ENCODE data around the gene GLIPR1L2.
A peak's percentile ranks its signal among the peaks of the same experiment; 100 is the strongest.
"Not testable (repeated sequence)": the region's sequence is repeated elsewhere in the genome, so short reads cannot be mapped to it uniquely, and the experiment has no call there.

The GLIPR1L2 gene

DNA sequence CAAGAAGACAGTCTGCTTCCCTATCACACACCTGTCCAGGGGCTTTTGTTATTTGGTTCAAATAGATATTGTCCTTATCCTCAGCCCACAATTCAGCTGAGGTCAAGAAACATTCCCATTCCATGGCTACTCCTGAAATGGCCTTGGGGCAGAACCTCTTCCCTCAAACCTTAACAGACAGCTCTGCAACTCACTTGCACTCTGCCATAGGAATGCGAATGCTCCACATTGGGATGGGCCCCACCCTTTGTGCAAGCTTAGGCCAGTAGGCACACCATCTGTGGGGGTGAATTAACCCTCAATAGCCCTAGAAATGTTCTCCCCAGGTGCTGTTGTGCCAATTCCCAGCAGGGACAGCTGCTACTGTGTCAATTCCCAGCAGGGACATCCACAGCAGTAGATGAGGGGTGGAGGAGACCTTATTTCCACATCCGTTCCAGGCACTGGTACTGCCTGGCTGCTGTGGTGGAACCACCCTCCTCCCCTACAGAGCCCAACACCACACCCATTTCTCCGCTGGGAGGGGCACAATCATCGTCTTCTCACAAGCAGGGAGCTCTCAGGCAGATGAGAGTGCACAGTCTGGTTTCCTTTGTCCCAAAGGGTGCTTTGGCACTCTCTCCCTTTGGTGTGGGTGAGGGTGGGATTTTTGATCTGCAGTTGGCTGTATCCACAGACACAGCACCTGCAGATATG is 47.3 kb downstream of the GLIPR1L2 start:
- no peak for DNase-seq

DNA sequence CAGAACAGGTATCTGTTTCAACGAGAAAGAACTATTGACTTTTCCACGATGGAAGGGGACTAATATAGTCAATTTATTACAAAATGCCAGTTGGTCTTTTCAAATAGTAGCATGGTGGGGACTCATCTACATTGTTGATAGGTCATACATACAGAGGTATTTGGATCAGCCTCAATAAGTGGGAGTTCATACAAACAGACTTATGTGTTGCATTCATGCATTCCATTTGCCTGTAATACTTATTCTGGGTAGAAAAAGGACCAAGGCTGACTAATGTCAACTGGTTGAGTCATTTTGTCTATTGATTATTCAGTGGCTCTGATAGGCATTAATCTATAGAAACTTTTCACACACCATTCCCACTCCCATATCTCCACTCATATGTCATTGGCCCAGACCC is 48.2 kb downstream of the GLIPR1L2 start:
- DNase-seq: peak; percentile 27

DNA sequence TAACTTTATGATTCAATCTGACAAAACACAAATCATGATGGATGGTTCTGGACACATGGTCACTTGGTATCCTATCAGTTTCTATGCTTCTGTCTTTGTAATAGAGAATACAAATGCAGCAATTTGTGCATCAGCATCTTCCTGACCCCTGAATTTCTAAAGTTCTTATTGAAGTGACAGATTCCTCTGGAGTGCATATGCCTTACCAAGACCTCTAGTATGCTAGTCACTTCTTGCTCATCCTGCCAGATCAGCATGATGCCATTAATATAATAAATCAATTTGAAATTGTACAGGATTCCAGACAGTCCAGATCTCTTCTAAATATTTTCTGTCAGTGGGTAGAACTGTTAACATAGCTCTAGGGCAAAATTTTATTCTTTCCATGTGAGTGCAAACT is 49.0 kb downstream of the GLIPR1L2 start:
- peak; percentile 34 for DNase-seq

DNA sequence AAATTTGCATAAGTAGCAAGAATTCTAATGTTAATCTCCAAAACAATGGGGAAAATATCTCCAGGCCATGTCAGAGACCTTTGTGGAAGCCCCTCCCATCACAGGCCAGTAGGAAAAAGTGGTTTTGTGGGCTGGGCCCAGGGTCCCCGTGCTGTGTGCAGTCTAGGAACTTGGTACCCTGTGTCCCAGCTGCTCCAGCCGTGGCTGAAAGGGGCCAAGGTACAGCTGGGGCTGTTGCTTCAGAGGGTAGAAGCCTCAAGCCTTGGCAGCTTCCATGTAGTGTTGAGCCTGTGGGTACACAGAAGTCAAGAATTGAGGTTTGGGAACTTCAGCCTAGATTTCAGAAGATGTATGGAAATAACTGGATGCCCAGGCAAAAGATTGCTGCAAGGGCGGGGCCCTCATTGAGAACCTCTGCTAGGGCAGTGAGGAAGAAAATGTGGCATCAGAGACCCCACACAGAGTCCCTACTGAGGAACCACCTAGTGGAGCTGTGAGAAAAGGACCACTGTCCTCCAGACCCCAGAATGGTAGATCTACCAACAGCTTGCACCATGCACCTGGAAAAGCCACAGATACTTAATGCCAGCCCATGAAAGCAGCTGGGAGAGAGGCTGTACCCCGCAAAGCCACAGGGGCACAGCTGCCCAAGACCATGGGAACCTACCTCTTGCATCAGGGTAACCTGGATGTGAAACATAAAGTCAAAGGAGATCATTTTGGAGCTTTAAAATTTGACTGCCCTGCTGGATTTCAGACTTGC is 51.0 kb downstream of the GLIPR1L2 start:
- not testable (repeated sequence) for DNase-seq

DNA sequence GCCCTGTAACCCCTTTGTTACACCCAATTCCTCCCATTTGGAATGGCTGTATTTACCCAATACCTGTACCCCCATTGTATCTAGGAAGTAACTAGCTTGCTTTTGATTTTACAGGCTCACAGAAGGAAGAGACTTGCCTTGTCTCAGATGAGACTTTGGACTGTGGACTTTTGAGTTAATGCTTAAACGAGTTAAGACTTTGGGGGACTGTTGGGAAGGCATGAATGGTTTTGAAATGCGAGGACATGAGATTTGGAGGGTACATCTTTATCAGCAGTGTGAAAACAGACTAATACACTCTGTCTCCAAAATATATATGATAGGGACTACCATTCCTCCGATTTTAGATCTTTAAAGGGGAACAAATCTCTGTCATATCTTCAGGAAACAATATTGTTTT is 51.6 kb downstream of the GLIPR1L2 start:
- not testable (repeated sequence) for DNase-seq

DNA sequence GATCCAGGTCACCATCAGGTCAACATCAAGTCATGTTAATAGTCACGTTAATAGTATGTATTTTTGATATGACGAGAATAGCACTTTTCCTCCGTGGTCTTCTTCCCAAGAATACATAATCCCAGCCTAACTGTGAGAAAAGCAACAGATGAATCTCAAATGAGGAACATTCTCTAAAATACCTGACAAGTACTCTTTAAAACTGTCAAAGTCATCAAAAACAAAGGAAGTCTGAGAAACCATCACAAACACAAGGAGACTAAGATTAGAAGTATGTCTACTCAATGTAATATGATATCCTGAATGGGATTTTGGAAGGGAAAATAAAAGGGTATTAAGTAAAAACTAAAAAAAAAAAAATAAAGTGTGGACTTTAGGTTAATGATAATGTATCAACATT is 52.8 kb downstream of the GLIPR1L2 start:
- no peak for DNase-seq

DNA sequence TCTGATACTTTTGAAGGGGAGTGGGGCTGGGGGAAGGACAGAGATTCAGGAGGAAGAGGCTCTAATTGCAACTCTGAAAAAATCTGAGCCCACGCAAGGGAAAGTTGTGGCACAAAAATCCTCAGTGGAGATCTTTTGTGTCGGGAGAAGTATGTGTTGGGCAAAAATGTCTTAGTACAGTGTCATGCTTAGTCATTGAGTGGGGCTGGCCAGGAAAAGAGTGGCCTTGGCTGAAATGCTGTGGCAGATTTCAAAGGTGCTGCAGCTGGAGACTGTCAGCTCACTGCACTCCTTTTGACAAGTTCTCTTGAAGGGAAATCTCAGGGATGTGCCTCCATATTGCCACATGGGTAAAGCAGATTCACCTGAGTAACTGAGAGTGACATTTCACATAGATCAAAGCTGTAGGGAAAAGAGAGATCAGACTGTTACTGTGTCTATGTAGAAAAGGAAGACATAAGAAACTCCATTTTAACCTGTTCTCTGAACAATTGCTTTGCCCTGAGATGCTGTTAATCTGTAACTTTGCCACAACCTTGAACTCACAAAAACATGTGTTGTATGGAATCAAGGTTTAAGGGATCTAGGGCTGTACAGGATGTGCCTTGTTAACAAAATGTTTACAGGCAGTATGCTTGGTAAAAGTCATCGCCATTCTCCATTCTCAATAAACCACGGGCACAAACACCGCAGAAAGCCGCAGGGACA is 53.7 kb downstream of the GLIPR1L2 start:
- DNase-seq: peak; percentile 62

DNA sequence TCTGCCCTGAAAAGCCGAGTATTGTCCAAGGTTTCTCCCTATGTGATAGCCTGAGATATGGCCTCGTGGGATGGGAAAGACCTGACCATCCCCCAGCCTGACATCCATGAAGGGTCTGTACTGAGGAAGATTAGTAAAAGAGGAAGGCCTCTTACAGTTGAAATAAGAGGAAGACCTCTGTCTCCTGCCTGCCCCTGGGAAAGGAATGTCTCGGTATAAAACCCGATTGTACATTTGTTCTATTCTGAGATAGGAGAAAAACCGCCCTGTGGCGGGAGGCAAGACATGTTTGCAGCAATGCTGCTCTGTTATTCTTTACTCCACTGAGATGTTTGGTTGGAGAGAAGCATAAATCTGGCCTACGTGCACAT is 54.2 kb downstream of the GLIPR1L2 start:
- DNase-seq: not testable (repeated sequence)

DNA sequence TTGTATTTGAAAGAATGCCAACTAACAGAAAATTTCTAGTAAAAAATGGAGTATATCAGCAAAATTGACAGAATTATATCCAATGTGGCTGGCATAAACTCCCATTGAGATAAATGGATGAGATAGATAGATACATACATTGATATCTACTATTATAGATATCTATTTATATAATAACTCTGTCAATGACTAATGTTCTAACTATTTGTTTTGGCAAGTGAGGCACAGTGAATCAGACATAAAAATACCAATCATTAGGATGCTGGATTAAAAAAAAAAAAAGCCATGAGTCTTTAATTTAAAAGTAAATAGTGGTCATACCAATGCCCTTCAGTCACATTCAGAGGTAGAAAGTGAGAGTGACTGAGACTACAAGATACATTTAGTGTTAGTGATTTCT is 56.0 kb downstream of the GLIPR1L2 start:
- peak; percentile 91 for DNase-seq

DNA sequence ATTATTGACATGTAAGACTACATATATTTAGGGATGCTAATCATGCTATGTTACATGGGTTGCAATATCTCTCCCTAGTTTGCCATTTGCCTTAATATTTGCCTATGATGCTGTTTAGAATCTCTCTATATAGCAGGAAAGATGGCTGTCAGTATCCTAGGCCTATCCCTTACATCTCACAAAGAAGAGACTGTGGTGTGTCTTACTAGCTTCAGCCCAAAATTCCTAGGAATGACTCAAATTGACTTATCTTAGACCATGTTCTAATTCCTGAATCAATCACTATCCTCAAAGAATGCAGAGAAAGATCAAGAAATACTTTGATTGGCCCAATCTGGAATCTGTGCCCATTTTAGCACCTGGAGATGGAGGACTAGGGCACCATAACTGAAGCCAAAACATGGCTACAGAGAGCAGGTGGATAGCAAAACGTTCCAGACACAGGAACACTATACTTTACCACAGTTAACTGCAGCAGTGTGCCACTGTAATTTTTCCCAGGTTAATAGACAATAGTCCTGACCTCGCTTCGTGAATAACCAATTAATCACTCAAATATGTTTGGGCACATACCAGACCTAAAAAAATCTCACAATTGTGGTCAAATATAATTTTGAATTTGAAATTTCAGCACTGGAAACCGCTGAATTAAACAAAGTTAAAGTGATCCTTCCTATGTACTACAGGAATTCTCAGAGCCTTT is 57.0 kb downstream of the GLIPR1L2 start:
- DNase-seq: peak; percentile 43

DNA sequence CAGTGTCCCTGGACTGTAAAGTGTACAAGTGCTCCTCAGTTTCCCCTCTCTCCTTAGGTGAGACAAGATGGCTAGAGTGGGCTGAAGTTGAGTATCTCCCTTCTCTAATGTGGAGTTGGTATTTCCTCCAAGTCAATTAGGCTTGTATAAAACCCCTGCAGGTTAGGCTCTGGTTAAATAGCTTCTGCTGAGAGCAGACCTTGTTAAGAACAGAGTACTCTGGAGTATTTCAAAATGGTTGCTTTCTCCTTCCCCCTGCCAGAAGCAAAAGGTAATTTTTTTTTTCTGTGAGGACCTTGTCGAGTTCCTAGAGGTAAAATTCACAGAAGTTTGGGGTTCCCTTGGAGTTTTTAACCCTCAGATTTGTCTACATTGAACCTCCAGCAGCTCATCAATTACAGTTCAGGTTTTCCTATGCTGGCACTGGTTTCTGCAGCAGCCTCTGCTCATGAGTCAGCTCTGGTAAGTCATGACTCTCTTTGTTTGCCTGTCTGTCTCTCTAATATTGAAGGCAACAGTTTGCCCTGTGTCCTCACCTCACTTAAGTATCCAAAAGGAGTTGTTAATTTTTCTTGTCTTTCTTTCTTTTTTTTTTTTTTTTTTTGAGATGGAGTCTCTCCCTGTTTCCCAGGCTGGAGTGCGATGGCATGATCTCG is 61.9 kb downstream of the GLIPR1L2 start:
- DNase-seq: peak; percentile 60

DNA sequence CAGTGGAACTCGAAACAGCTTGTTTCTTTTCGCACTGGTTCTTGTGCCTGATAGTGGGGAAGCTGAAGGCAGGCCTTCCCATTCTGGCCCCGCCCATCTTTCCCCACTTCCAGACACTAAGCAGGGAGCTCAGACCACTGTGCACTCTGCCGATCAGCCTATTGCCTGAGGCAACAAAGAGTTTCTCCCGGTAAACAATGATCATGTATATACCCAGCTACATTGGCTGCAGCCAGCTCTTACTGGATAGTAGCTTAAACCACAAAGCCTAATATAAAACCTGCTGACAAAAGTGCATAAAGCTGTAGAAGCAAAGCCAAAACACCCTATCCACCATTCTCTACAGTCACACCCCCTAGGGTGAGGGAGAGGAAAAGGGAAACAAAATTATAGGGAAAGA is 65.0 kb downstream of the GLIPR1L2 start:
- DNase-seq: no peak

DNA sequence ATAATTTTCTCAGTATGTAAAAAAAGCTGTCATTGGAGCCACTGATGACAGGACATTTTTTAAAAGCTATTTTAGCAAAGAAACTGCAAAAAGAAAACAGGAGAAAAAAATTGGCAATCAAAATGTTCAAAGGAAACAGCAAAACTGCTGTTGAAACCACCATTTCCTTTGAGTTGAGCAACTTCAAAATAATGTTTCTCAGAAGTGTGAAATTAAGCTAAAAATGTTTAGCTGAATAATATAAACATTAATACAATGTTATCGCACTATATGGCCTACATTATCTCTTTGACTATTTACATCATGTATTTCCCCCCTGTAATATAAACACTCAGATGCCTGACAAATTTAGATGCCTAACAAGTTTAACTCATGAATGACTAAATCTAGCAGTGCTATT is 66.3 kb downstream of the GLIPR1L2 start:
- no peak for DNase-seq

DNA sequence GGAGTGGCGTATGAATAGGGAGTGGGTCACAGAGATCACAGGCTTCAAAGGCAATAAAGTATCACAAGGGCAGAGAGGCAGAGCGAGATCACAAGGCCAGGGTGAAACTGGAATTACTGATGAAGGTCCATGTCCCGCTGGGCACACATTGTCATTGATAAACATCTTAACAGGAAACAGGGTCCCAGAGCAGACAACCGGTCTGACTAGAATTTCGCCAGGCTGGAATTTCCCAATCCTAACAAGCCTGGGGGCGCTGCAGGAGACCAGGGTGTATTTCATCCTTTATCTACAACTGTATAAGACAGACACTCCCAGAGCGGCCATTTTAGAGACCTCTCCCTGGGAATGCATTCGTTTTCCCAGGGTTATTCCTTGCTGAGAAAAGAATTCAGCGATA is 67.0 kb downstream of the GLIPR1L2 start:
- DNase-seq: not testable (repeated sequence)

DNA sequence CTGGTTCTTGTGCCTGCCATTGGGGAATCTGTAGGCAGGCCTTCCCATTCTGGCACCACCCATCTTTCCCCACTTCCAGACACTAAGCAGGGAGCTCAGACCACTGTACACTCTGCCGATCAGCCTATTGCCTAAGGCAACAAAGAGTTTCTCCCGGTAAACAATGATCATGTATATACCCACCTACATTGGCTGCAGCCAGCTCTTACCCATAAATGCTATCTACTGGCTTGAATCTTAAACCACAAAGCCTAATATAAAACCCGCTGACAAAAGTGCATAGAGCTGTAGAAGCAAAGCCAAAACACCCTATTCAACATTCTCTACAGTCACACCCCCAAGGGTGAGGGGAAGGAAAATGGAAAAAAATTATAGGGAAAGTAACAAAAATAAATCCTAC is 68.9 kb downstream of the GLIPR1L2 start:
- DNase-seq: no peak

DNA sequence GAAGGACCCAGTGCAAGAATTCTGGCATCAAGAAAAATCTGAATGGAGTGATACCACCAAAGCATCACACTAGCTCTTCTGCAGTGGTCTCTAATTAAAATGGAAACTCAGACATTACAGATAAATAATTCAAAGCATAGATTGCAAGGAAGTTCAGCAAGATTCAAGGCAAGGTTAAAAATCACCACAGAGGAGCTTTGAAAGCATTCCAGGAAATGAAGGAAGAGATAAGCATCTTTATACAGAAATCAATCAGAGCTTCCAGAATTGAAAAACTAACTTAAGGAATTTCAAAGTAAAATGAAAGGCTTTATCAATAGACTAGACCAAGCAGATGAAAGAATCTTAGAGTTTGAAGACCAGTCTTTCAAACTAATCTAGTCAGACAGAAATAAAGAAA is 69.3 kb downstream of the GLIPR1L2 start:
- DNase-seq: no peak

DNA sequence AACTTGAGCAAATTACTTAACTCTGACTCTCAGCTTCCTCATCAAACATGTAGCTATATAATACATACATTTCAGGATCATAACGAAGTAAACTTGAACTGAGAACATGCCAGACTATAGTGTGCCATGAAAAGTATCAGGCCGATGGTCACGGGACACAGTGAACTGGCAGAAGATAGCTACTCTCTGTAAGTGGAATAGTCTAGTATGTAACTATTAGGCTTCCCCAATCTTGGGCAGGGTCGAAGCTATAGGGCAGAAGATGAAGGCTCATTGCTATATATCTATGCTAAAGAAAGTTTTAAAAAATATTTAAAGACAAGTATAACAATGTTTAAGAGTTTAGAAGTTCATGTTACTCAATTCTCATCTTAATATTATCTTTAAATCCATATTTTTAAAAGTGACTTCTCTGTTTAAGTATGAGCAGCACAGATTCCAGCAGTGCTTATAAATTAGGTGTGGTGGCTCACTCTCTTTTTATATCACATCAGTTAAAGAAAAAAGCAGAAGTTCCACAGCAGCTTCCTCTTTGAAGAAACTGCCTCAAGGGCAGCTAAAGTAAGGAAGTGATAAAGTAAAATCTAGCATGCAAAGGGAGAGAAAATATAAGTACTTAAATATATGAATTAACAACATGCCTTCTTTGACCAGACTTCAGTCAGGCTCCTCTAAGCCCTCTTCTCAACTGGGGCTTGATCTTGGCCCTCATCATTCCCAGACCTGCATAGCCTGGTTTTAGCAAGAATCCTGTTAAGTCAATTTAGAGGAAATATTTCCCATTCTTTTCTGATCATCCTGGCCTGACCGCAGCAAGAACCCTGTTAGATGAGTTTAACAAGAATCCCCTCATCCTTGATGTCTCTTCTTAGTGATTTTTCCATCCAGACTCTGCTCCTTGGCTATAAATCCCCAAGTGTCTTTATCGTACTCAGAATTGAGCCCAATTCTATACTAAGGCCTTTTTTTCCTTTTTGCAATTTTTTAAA is 81.3 kb downstream of the GLIPR1L2 start:
- no peak for DNase-seq

DNA sequence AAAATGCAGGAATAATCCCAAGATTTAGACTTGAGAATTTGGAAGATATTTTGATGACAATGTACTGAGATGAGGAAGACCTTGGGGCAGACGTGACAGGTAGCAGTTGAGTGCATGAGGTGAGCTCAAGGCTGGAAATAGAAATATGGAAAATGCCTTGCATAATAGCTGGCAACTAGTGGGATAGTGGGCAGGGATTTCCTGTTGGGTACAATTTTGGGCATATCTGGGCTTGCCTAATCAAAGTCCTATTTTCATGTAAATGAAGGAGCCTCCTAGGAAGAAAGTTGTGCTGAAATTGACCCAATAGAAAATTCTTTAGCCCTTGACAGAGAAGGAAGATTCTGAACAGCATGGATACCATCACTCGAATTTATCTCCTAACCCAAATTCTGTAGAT is 83.2 kb downstream of the GLIPR1L2 start:
- DNase-seq: no peak

DNA sequence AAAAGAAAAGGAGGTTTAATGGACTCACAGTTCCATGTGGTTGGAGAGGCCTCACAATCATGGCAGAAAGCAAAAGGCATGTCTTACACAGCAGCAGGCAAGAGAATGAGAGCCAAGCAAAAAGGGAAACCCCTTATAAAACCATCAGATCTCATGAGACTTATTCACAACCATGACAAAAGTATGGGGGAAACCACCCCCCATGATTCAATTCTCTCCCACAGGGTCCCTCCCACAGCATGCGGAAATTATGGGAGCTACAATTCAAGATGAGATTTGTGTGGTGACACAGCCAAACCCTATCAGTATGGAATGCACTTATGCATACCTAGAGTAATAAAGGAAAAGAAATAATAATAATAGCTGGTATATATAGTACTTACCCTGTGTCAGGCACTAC is 85.2 kb downstream of the GLIPR1L2 start:
- DNase-seq: peak; percentile 34

DNA sequence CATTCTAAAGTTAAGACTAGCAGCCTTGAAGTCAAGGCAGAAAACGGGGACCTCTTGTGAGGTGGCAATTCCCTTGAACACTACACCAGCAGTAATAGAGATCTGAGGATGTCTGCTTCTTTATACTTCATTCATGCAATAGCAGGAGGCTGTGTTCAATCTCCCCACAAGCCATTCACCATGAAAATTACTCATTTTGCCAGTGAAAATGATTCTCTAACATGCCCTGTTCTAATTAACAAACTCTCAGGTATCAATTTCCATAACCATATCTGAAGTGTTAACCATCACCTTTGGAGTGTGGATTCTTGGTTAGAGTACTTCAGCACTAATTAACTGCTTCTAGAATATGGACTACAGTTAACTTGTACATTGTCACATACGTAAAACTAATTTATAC is 86.2 kb downstream of the GLIPR1L2 start:
- DNase-seq: no peak

DNA sequence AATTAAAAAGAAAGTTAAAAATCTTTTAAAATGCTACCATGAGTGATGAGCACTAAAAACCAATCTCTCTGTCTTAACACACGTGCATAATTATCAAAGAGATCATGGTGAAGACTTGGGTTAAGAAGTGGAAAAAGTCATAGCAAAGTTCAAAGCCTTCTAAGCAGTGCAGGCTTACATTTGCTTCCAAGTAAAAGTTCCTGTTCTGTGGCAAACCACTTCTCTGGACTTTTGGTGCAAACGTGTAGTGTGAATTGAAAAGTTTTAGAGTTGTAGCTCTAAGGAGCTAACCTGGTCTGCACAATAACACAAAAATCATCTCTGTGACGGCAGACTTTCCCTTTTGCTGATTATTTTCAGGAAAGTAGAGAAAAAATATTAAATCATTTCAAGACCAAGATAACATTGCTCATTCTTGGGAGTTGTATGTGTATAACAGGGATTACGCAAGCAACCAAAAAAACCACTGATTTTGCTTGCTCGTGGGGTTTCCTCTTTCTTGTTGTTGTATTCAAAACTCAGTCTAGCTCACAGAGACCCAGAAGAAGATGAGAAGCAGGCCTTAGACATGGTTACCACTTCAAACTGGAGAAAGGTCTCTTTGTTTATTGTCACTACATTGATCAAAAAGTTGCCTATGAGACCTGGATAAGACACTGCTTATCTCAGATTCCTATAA is 87.4 kb downstream of the GLIPR1L2 start:
- DNase-seq: peak; percentile 75
